GM23338 (cell line): ENCODE results near the gene LRRD1. TPM values are rescaled to one million over a fixed set of nuclear protein-coding genes. Genes with fewer than 3 reads are reported as not detected.
A peak's percentile ranks its signal among the peaks of the same experiment; 100 is the strongest.

Source experiments
- ATAC-seq: fragments of 200-7000 bp; cut with Tn5 transposase; 3 replicates; pipeline ENCODE4 v1.9.1; 2020
- DNase-seq: peaks from one replicate; pipeline ENCODE4 v3.0.0-alpha.2; 2015; ENCODE audit warnings: low spot score
- H2AFZ ChIP-seq: fragments of 200-600 bp; sonication (generic); 2 replicates; pipeline ENCODE4 v1.8.0; 2016; ENCODE audit warnings: antibody characterized with exemption, mild to moderate bottlenecking, moderate library complexity
- H3F3A ChIP-seq: fragments of 200-600 bp; sonication (generic); replicated peaks from 2 replicates; pipeline ENCODE4 v1.8.0; 2017; ENCODE audit warnings: antibody characterized with exemption, mixed run types, low read depth
- H3K27ac ChIP-seq: fragments of 200-600 bp; sonication (generic); 2 replicates; pipeline ENCODE4 v1.6.1; 2016; ENCODE audit warnings: low read depth
- H3K27me3 ChIP-seq: fragments of 200-600 bp; sonication (generic); 2 replicates; pipeline ENCODE4 v1.8.0; 2016; ENCODE audit warnings: mild to moderate bottlenecking, mixed run types, moderate library complexity; ENCODE audit not compliant: insufficient read depth
- H3K36me3 ChIP-seq: fragments of 200-600 bp; sonication (generic); 2 replicates; pipeline ENCODE4 v1.8.0; 2016; ENCODE audit warnings: mild to moderate bottlenecking; ENCODE audit not compliant: insufficient read depth
- H3K4me1 ChIP-seq: fragments of 200-600 bp; sonication (generic); 2 replicates; pipeline ENCODE4 v1.8.0; 2016; ENCODE audit warnings: mild to moderate bottlenecking, moderate library complexity; ENCODE audit not compliant: insufficient read depth
- H3K4me2 ChIP-seq: fragments of 200-600 bp; sonication (generic); 2 replicates; pipeline ENCODE4 v1.7.1; 2017; ENCODE audit warnings: mixed run types
- H3K4me3 ChIP-seq: fragments of 200-600 bp; sonication (generic); 2 replicates; pipeline ENCODE4 v1.6.1; 2016; ENCODE audit warnings: mixed run types
- H3K79me2 ChIP-seq: fragments of 200-600 bp; sonication (generic); replicated peaks from 2 replicates; pipeline ENCODE4 v1.8.0; 2017; ENCODE audit warnings: mild to moderate bottlenecking; ENCODE audit not compliant: insufficient read depth
- H3K9me2 ChIP-seq: fragments of 200-600 bp; sonication (generic); 2 replicates; pipeline ENCODE4 v1.8.0; 2017; ENCODE audit not compliant: insufficient read depth
- H4K20me1 ChIP-seq: fragments of 200-600 bp; sonication (generic); replicated peaks from 2 replicates; pipeline ENCODE4 v1.8.0; 2017; ENCODE audit warnings: mild to moderate bottlenecking; ENCODE audit not compliant: insufficient read depth
- H3K27ac Mint-ChIP-seq: 2 replicates; pipeline ENCODE4 v1.8.0; 2020; ENCODE audit warnings: inconsistent platforms, mild to moderate bottlenecking, moderate library complexity, mixed read lengths
- H3K27me3 Mint-ChIP-seq: 3 replicates; pipeline ENCODE4 v1.8.0; 2022; ENCODE audit warnings: low read depth, mild to moderate bottlenecking, moderate library complexity, mixed read lengths, inconsistent platforms; ENCODE audit not compliant: insufficient read depth, poor library complexity
- H3K36me3 Mint-ChIP-seq: 3 replicates; pipeline ENCODE4 v1.8.0; 2021; ENCODE audit warnings: low read depth, mild to moderate bottlenecking, inconsistent platforms, moderate library complexity, mixed read lengths
- H3K4me1 Mint-ChIP-seq: 3 replicates; pipeline ENCODE4 v1.8.0; 2020; ENCODE audit warnings: mild to moderate bottlenecking, inconsistent platforms, mixed read lengths
- H3K4me3 Mint-ChIP-seq: 3 replicates; pipeline ENCODE4 v1.8.0; 2021; ENCODE audit warnings: moderate library complexity, mild to moderate bottlenecking, inconsistent platforms, mixed read lengths
- H3K9me3 Mint-ChIP-seq: 3 replicates; pipeline ENCODE4 v1.8.0; 2020; ENCODE audit warnings: moderate library complexity, mild to moderate bottlenecking, inconsistent platforms, mixed read lengths
- EZH2phosphoT487 ChIP-seq: fragments of 200-600 bp; sonication (generic); IDR thresholded peaks from one replicate; pipeline ENCODE4 v1.8.1; 2018; ENCODE audit warnings: antibody characterized with exemption; ENCODE audit not compliant: unreplicated experiment
- JUNB ChIP-seq: IDR thresholded peaks from one replicate; pipeline ENCODE4 v1.6.1; 2016; ENCODE audit warnings: antibody characterized with exemption; ENCODE audit not compliant: unreplicated experiment
- polyA plus RNA-seq: library from polyadenylated mRNA; unstranded; fragments of >200 nt; fragmentation: Nextera tagmentation; extraction: Ambion mirVana; gene quantifications from 2 replicates; pipeline ENCODE4 v1.2.1, GENCODE V29; 2016
- total RNA-seq: library from RNA; depleted of rRNA; stranded (reverse); fragments of >200 nt; shearing (Covaris generic); gene quantifications from 2 replicates; pipeline ENCODE4 v1.2.3, GENCODE V29; 2014
- TF ChIP-seq, protein P1 (sequence below): fragments of 250-450 bp; sonication (Bioruptor Pico); IDR thresholded peaks from 2 replicates; pipeline ENCODE4 v1.5.0; 2020; ENCODE audit warnings: mild to moderate bottlenecking, moderate library complexity
- TF ChIP-seq, protein P2 (sequence below): IDR thresholded peaks from one replicate; pipeline ENCODE4 v1.6.1; 2018; ENCODE audit warnings: antibody characterized with exemption; ENCODE audit not compliant: unreplicated experiment
- TF ChIP-seq, protein P3 (sequence below): IDR thresholded peaks from 2 replicates; pipeline ENCODE4 v1.6.1; 2016; ENCODE audit warnings: antibody characterized with exemption
- TF ChIP-seq, protein P4 (sequence below), 2 experiments: fragments of 200-600 bp in 1 of 2; sonication (generic) in 1 of 2; conservative IDR thresholded peaks; 2 replicates each; pipeline versions ENCODE4 v1.5.1 to v1.6.1; 2016 to 2017; ENCODE audit warnings: antibody characterized with exemption in 2 of 2, low read depth in 2 of 2, mild to moderate bottlenecking in 2 of 2, moderate library complexity in 1 of 2

Gene LRRD1
- total and polyA plus RNA-seq, 2 experiments from 2014 or later: 0.11 TPM; not detected in 1

DNA sequence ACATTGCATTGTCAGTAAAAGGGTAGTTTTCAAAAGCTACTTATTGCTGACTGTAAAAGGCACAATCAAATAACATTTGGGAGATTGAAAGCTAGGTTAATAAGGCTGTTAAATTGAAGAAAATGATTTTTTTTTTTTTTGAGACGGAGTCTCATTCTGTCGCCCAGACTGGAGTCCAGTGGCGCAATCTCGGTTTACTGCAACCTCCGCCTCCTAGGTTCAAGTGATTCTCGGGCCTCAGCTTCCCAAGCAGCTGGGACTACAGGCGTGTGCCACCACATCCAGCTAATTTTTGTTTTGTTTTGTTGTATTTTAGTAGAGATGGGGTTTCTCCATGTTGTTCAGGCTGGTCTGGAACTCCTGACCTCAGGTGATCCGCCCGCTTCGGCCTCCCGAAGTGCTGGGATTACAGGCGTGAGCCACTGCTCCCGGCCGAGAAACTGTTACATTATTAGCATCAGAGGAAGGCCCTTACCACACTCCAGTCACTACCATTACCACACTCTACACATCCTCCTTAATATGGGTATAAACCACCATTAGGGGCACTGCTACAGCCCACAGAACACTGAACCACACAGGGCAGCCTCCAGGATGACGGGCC lies 45.7 kb downstream of the LRRD1 start (continued):
- TF ChIP-seq, protein P1, sequence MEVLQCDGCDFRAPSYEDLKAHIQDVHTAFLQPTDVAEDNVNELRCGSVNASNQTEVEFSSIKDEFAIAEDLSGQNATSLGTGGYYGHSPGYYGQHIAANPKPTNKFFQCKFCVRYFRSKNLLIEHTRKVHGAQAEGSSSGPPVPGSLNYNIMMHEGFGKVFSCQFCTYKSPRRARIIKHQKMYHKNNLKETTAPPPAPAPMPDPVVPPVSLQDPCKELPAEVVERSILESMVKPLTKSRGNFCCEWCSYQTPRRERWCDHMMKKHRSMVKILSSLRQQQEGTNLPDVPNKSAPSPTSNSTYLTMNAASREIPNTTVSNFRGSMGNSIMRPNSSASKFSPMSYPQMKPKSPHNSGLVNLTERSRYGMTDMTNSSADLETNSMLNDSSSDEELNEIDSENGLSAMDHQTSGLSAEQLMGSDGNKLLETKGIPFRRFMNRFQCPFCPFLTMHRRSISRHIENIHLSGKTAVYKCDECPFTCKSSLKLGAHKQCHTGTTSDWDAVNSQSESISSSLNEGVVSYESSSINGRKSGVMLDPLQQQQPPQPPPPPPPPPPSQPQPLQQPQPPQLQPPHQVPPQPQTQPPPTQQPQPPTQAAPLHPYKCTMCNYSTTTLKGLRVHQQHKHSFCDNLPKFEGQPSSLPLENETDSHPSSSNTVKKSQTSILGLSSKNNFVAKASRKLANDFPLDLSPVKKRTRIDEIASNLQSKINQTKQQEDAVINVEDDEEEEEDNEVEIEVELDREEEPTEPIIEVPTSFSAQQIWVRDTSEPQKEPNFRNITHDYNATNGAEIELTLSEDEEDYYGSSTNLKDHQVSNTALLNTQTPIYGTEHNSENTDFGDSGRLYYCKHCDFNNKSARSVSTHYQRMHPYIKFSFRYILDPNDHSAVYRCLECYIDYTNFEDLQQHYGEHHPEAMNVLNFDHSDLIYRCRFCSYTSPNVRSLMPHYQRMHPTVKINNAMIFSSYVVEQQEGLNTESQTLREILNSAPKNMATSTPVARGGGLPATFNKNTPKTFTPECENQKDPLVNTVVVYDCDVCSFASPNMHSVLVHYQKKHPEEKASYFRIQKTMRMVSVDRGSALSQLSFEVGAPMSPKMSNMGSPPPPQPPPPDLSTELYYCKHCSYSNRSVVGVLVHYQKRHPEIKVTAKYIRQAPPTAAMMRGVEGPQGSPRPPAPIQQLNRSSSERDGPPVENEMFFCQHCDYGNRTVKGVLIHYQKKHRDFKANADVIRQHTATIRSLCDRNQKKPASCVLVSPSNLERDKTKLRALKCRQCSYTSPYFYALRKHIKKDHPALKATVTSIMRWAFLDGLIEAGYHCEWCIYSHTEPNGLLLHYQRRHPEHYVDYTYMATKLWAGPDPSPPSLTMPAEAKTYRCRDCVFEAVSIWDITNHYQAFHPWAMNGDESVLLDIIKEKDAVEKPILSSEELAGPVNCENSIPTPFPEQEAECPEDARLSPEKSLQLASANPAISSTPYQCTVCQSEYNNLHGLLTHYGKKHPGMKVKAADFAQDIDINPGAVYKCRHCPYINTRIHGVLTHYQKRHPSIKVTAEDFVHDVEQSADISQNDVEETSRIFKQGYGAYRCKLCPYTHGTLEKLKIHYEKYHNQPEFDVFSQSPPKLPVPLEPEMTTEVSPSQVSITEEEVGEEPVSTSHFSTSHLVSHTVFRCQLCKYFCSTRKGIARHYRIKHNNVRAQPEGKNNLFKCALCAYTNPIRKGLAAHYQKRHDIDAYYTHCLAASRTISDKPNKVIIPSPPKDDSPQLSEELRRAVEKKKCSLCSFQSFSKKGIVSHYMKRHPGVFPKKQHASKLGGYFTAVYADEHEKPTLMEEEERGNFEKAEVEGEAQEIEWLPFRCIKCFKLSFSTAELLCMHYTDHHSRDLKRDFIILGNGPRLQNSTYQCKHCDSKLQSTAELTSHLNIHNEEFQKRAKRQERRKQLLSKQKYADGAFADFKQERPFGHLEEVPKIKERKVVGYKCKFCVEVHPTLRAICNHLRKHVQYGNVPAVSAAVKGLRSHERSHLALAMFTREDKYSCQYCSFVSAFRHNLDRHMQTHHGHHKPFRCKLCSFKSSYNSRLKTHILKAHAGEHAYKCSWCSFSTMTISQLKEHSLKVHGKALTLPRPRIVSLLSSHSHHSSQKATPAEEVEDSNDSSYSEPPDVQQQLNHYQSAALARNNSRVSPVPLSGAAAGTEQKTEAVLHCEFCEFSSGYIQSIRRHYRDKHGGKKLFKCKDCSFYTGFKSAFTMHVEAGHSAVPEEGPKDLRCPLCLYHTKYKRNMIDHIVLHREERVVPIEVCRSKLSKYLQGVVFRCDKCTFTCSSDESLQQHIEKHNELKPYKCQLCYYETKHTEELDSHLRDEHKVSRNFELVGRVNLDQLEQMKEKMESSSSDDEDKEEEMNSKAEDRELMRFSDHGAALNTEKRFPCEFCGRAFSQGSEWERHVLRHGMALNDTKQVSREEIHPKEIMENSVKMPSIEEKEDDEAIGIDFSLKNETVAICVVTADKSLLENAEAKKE (CRISPR knock-in tag): no peak
- TF ChIP-seq, protein P2, sequence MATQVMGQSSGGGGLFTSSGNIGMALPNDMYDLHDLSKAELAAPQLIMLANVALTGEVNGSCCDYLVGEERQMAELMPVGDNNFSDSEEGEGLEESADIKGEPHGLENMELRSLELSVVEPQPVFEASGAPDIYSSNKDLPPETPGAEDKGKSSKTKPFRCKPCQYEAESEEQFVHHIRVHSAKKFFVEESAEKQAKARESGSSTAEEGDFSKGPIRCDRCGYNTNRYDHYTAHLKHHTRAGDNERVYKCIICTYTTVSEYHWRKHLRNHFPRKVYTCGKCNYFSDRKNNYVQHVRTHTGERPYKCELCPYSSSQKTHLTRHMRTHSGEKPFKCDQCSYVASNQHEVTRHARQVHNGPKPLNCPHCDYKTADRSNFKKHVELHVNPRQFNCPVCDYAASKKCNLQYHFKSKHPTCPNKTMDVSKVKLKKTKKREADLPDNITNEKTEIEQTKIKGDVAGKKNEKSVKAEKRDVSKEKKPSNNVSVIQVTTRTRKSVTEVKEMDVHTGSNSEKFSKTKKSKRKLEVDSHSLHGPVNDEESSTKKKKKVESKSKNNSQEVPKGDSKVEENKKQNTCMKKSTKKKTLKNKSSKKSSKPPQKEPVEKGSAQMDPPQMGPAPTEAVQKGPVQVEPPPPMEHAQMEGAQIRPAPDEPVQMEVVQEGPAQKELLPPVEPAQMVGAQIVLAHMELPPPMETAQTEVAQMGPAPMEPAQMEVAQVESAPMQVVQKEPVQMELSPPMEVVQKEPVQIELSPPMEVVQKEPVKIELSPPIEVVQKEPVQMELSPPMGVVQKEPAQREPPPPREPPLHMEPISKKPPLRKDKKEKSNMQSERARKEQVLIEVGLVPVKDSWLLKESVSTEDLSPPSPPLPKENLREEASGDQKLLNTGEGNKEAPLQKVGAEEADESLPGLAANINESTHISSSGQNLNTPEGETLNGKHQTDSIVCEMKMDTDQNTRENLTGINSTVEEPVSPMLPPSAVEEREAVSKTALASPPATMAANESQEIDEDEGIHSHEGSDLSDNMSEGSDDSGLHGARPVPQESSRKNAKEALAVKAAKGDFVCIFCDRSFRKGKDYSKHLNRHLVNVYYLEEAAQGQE: no peak

DNA sequence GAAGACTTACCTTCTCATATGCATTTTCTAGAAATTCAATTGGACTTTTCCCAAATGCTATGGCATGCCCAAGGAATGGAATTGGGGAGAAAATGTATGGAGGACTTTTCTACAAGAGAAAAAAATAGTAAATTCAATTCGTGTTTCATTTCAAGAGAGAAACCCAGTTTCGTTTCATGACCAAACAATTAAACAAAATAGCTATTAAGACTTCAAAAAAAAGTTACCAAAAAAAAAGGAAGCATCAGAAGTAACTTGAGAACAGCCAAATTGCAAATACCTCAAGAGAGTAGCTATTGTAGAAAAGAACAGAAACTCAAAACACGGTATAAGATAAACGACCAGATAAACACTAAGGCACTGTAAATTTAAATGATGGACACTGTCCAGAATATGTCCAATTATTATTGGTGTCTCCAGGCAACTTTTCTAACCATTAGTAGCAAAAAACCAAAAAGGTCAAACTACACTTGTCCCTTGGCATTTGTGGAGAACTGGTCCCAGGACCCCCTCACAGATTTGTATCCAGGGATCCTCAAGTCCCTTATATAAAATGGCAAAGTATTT lies 47.1 kb downstream of the LRRD1 start:
- no peaks in the 10 kb centered on the region for H3K9me2 ChIP-seq
- Mint-ChIP-seq H3K4me1 (peaks cover 14% of the 10 kb centered on the region; the same call in 2 of the 3 replicates), H3K9me3 (no peaks in the 10 kb centered on the region; the same call in 2 of the 3 replicates), H3K36me3 (peaks cover 42% of the 10 kb centered on the region), H3K27me3 (peaks cover 8% of the 10 kb centered on the region), H3K27ac (no peak overlapping the region), H3K4me3 (peak overlapping the region; percentile 32)
- no peak for ATAC-seq
- peaks cover 24% of the 10 kb centered on the region for H3K4me1 ChIP-seq
- no peak overlapping the region for H3K27ac ChIP-seq
- DNase-seq: no peak
- peak overlapping the region; percentile 95 for H3K4me3 ChIP-seq
- H2AFZ ChIP-seq: no peak overlapping the region
- no peaks in the 10 kb centered on the region for H3K27me3 ChIP-seq
- H3K36me3 ChIP-seq: peaks cover 40% of the 10 kb centered on the region
- H3K79me2 ChIP-seq: peaks cover 68% of the 10 kb centered on the region
- H3K4me2 ChIP-seq: peak overlapping the region; percentile 93
- H4K20me1 ChIP-seq: peaks cover 40% of the 10 kb centered on the region
- H3F3A ChIP-seq: no peaks in the 10 kb centered on the region
- no peak for TF ChIP-seq EZH2phosphoT487
- TF ChIP-seq, protein P3, sequence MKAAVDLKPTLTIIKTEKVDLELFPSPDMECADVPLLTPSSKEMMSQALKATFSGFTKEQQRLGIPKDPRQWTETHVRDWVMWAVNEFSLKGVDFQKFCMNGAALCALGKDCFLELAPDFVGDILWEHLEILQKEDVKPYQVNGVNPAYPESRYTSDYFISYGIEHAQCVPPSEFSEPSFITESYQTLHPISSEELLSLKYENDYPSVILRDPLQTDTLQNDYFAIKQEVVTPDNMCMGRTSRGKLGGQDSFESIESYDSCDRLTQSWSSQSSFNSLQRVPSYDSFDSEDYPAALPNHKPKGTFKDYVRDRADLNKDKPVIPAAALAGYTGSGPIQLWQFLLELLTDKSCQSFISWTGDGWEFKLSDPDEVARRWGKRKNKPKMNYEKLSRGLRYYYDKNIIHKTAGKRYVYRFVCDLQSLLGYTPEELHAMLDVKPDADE: no peak
- TF ChIP-seq, protein P4, sequence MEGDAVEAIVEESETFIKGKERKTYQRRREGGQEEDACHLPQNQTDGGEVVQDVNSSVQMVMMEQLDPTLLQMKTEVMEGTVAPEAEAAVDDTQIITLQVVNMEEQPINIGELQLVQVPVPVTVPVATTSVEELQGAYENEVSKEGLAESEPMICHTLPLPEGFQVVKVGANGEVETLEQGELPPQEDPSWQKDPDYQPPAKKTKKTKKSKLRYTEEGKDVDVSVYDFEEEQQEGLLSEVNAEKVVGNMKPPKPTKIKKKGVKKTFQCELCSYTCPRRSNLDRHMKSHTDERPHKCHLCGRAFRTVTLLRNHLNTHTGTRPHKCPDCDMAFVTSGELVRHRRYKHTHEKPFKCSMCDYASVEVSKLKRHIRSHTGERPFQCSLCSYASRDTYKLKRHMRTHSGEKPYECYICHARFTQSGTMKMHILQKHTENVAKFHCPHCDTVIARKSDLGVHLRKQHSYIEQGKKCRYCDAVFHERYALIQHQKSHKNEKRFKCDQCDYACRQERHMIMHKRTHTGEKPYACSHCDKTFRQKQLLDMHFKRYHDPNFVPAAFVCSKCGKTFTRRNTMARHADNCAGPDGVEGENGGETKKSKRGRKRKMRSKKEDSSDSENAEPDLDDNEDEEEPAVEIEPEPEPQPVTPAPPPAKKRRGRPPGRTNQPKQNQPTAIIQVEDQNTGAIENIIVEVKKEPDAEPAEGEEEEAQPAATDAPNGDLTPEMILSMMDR (conservative IDR thresholded peaks at IDR 0.05; ENCODE audit: low read depth in 2 of 2): no peak
- no peak for TF ChIP-seq JUNB
- TF ChIP-seq, protein P2: no peak
